Measurements from ENCODE around the gene ABL2.
"Not testable (repeated sequence)": the region's sequence is repeated elsewhere in the genome, so short reads cannot be mapped to it uniquely, and the experiment has no call there.

ABL2 gene

DNA sequence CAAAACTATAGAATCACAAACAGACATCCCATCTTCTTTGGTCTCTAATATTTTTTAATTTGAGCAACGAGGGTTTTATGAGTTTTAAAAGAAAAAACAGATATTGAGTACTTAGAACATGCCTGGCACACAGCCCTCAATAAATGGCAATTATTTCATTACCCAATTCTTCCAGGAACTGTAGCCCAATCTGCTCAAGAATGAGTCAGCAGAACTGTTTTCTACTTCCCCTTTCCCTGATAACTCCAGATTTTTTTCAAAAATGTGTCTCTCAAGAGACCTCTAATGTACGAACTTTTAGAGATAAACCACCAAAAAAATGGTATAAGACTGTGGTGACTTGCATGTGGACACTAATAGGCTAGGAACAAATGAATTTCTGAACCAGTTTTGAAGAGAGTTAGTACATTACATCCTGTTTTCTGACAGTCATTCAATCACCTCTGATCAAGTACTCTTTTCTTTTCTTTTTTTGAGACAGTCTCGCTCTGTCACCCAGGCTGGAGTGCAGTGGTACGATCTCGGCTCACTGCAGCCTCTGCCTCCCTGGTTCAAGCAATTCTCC lies 11.5 kb downstream of the ABL2 start:
- DNase-seq (ENCODE audit: low read depth) = no peak

DNA sequence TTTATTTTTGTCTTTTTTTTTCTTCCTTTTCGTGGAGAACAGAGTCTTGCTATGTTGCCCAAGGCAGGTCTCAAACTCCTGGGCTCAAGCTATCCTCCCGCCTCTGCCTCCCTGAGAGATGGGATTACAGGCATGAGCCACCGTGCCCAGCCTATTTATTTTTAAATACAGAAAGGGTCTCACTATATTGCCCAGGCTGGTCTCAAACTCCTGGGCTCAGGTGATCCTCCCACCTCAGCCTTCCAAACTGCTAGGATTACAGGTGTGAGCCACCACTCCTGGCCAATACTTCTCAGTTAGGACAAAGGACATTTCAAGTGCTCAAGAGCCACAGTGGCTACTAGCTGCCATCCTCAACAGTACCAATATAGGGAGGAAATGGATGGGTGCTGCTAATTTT lies 16.2 kb downstream of the ABL2 start:
- not testable (repeated sequence) for DNase-seq (ENCODE audit: low read depth)

DNA sequence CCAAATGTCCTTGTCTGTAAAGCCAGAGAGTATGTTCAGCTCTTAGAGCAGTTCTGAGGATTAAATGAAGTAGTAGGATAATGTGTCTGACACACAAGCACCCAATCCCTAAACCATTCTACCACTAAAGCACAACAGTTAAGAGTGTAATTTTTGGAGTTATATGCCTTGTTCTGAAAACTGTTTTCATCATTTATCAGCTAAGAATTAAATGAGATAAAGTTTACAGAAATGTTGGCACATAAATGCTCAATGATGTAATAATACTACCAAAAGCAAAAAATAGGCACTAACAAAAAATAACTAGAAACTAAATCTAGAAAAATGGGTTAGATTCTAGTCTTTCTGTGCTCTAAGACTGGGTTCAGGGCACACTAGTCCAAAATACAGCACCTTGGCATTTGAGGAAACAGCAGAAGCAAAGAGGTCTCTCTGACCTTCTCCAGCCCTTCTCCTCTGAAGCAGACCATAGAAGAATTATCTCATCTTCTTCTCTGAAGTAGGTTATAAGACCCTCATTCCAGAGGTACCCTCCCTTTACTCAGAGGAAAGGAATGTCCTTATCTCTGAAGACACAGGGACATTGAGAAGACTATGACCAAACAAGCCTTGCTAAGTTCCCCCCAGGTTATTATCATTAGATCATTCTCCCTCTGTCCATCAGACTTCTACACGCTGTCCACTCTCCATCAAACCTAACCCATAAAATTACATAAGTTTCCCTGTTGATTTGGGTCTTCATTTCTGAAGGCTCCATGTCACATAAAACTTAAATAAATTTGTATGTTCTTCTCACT lies 20.6 kb downstream of the ABL2 start:
- DNase-seq (ENCODE audit: low read depth) = no peak

DNA sequence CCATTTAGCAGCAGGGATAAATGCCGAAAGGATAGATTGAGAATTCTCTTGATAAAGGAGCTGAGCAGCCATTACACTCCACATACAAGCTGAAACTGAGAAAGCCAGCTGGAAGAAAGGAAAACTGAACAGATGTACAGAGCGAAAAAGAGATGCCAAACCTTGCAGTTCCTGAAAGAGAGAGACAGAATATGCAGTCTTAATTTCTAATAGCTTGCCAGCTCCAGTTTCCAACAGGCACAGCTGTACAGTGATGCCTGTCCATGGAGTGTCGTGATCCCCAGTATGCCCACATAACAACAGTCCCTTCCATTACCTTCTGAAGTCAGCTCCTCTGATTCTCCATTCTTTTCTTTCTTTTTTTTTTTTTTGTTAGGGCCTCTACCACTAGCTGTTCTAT lies 22.7 kb downstream of the ABL2 start:
- DNase-seq (ENCODE audit: low read depth) = no peak

DNA sequence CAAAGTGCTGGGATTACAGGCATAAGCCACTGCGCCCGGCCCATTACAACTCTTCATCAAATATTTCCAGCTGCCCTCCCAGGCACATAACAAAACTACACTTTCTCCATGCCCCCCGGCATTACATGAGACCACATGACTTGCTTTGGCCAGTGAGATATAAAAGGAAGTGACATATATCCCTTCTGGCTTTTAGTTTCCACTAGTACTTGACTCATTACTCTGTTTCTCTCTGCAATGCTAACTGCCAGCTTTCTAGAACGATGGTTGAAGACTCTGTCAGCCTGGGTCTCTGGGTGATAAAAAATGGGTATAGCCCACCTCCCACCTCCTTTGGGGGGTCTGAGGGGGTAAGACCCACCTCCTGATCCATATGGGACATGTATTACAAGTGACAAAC lies 24.2 kb downstream of the ABL2 start:
- no peak for DNase-seq (ENCODE audit: low read depth)

DNA sequence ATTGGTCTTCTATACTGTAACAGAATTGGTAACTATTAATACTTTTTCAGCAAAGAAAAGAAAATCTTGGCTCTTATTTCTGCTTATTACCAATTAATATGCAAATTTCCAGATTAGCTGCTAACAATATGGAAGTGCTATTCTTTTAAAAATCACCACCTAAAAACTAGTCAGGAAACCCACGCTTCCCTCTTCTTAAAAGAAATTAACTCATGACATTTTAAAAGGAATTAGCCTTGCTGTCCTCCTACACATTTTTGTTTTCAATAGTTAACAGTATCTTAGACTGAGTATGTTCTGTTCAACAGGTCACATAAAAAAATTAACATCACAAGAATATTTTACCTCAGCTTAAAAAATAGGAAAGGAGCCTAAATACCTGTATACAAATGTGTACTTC lies 27.3 kb downstream of the ABL2 start:
- no peak for DNase-seq (ENCODE audit: low read depth)

DNA sequence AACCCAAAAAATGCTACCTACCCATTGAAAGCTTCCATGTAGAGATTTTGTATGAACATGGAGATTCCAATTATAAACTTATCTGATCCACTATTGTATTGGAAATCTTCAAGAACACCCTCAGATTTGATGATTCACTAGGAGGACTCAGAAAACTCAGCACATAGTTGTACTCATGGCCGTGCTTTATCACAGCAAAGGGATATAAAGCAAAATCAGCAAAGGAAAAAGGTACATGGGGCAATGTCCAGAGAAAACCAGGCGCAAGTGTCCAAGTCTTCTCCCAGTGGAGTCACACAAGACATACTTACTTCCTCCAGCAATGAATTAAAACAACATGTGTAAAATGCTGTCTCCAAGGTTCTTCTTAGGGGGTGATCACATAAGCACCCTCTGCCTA lies 28.9 kb downstream of the ABL2 start:
- no peak for DNase-seq (ENCODE audit: low read depth)

DNA sequence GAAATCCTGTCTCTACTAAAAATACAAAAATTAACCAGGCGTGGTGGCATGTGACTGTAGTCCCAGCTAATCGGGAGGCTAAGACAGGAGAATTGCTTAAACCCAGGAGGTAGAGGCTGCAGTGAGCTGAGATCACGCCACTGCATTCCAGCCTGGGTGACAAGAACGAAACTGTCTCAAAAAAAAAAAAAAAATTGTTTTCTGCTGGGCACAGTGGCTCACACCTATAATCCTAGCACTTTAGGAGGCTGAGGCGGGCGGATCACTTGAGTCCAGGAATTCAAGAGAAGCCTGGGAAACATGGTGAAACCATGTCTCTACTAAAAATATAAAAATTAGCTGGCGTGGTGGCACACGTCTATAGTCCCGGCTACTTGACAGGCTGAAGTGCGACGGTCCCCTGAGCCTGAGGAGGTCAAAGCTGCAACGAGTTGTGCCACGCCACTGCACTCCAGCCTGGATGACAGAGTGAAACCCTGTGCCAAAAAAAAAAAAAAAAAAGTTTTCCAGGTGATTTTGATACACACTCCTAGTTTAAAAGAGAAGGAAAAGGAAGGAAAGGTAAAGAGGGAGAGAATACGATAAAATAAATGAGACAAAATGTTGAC lies 31.7 kb downstream of the ABL2 start:
- no peak for DNase-seq (ENCODE audit: low read depth)

DNA sequence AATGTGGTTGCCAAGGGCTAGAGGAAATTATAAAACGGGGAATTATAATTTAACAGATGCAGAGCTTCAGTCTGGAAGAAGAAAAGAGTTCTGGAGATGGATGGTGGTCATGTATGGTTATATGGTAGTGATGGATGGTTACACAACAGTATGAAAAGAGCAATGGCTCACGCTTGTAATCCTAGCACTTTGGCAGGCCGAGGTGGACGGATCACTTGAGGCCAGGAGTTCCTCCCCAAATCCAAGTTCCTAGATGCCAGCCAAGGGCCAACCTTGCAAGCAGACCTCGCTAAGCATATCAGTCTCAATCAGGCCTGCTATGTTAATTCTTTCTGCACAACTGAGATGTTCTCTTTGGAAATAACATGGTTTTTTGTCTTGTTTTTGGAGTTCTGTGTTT lies 33.6 kb downstream of the ABL2 start:
- not testable (repeated sequence) for DNase-seq (ENCODE audit: low read depth)

DNA sequence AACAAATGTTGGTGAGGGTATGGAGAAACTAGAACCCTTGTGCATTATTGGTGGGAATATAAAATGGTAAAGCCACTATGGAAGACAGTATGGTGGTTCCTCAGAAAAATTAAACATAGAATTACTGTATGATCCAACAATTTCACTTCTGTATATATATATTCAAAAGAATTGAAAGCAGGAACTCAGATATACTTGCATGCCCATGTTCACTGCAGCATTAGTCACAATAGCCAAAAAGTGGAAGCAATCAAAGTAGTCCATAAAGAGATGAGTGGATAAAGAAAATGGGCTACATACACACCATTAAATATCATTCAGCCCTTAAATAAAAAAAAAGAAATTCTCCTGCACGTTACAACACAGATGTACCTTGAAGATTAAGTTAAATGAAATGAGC lies 34.1 kb downstream of the ABL2 start:
- DNase-seq (ENCODE audit: low read depth) = no peak

DNA sequence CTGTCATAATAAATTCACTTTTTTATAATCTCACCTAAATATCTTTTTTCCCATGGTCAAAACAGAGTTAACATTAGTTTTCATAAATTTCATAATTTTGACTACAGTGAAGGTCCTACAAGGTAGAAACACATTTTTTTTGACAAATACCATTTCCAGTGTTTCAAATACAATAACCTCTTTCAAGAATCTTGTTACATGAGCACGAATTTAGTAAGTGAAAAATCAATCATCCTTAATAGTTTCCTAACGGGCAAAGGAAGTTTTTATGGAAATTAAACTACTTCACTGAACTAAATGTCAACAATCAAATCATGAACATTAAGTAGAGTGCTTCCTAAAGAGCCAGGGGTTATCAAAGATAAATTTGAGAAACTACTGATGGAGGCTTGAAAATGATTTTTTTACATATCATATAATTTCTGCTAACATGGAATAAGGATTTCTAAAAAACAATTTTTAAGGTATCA lies 35.4 kb downstream of the ABL2 start:
- DNase-seq (ENCODE audit: low read depth) = no peak

DNA sequence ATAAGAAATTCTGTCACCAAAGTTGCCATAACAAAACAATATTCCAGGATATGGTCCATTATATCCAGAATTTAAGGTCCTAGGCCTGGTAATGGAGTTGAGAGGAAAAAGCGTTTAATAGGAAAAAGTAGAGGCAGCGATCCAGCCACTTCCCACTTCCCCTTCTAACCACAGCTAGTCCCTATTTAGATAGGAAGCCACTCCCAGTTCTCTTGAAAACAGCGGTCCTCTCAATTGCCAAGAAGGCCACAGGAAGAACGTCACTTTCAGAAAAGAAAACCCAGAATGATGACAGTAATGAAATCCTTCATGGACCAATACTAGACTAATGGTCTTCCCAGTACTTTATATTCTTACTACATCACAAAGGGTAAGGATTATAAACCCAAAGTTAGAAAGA lies 38.6 kb downstream of the ABL2 start:
- no peak for DNase-seq (ENCODE audit: low read depth)

DNA sequence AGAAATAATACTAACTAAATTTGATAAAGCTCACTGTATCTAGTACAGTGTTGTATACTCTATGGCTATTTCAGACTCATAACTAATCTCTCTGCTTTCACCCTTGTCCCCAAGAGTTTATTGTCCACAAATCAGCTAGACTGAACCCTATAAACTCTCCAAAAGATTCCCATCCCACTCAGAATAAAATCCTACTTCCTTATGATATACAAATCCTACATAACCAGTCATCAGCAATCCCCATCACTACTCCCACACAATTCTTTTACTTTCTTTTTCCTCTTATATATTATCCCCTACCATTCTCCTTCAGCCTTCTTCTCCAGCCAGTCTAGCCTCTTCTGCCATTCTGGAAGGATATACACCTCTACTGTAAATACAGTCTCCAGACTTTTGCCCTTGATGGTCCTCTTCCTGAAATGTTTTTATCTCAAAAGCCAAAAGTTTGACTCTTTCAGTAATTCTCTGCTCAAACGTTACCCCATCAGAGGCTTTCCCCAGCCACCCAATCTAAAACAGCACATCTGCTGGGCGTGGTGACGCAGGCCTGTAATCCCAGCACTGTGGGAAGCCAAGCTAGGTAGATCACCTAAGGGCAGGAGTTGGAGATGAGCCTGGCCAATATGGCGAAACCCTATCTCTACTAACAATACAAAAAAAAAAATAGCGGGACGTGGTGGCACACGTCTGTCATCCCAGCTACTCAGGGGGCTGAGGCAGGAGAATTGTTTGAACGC lies 41.6 kb downstream of the ABL2 start:
- DNase-seq (ENCODE audit: low read depth) = no peak

DNA sequence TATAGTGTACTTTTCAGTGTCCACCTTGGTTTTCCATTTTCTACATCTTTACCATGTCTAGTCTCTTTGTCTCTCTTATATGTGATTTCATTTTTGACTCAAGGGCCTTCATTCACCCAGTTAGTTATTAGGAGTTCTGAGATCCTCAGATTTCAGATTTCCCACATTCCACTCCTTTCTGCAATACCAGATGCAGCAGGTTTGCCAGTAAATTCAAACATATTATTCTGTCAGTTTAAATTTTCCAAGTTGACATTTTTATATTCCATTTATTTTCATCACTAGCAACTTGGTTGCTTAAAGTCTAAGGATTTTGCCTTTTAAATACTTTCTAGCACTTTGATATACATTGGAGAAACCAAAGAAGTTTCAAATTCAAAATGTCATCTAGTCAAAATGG lies 42.4 kb downstream of the ABL2 start:
- DNase-seq (ENCODE audit: low read depth) = no peak

DNA sequence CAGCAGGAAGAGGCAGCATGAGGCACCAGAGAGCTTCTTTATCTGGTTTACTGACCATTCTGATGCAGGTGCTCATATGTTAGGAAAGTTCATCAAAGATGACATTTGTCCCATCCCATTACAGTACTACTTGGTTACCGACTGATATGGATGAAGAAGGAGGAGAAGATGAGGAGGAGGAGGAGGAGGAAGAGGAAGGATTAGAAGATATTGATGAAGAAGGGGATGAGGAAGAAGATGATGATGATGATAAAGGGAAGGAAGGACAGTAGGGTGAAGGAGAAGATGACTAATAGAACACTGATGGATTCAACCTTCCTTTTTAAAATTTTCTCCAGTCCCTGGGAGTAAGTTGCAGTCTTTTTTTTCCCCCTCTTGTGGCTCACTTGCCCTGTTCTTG lies 45.1 kb downstream of the ABL2 start:
- DNase-seq (ENCODE audit: low read depth) = no peak

DNA sequence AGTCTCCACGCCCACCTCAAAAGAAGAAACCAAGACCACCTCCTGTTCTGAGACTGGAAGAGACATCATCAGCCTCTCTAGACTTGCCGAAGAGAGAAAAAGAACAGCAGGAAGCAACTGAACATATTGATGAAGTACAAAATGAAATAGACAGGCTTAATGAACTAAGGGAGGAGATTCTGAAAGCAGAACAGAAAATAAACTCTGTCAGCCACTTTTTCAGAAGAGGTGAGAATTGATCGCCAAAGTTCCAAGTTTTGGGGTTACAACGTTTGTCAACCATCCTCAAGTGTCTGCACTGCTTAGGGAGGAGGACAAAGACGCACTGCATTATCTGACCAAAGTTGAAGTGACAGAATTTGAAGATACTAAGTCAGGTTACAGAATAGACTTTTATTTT lies 45.6 kb downstream of the ABL2 start:
- no peak for DNase-seq (ENCODE audit: low read depth)

DNA sequence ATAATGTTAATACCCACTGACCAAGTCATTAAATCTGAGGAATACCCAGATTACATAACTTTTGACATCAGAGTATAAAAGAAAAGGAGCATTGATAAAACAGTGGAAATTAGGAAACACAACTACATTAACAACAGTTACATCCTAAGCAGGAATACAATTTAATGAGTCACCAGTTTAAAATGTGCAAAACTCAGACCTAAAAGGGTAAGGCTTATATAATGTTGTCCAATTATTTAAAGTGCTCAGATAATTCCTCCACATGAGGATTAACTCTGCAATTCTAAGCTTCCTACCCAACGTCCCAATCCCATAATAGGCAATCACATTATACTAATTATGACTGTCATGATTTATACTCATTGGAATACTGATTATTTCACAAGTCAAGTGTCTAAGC lies 50.5 kb downstream of the ABL2 start:
- no peak for DNase-seq (ENCODE audit: low read depth)

DNA sequence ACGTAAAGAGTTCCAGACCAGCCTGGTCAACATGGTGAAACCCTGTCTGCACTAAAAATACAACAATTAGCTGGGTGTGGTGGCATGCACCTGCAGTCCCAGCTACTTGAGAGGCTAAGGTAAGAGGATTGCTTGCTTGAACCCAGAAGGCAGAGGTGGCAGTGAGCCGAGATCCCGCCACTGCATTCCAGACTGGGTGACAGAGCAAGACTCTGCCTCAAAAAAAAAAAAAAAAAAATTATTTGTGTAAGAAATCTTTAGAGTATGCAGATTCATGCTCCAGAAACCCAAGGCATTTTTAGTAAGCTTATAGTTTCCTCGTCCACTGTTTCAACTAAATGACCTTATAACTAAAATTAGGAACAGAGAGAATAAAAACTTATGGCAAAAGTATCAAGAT lies 51.3 kb downstream of the ABL2 start:
- no peak for DNase-seq (ENCODE audit: low read depth)

DNA sequence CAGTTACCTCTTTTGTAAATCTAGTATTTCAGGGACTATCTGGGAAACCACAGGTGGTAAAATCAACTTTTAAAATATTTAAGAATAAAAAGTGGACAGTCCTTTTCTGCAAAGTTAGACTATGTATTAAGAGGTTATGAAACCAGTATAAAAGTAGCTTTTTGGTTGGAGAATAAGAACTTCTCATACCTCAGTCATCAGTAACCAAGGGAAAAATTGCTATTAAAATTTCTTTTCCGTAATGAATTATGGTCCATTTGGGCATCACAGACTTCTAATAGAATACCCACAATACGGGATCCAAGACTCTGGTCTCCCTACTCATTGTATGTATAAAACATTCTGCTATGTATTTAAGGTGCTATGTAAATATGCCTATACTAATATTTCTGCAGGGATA lies 51.9 kb downstream of the ABL2 start:
- no peak for DNase-seq (ENCODE audit: low read depth)

DNA sequence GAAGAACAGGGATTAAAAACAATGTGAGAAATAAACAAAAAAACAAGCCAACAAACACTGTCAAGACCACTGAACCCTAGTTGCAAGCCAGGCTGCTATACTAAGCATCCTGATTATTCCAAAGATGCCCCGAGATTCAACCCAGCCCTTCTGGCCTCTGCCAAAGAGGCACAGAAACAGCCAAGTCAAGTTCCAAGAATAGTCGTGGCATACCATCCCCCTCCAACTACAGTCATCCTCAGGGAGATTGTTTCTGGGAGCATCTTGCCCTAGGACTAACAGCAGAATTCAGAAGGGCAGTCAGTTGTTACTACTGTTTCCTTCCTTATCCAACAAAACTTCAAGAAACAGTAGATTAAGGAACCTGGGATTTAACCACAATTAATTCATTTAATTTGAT lies 52.3 kb downstream of the ABL2 start:
- DNase-seq (ENCODE audit: low read depth) = no peak

DNA sequence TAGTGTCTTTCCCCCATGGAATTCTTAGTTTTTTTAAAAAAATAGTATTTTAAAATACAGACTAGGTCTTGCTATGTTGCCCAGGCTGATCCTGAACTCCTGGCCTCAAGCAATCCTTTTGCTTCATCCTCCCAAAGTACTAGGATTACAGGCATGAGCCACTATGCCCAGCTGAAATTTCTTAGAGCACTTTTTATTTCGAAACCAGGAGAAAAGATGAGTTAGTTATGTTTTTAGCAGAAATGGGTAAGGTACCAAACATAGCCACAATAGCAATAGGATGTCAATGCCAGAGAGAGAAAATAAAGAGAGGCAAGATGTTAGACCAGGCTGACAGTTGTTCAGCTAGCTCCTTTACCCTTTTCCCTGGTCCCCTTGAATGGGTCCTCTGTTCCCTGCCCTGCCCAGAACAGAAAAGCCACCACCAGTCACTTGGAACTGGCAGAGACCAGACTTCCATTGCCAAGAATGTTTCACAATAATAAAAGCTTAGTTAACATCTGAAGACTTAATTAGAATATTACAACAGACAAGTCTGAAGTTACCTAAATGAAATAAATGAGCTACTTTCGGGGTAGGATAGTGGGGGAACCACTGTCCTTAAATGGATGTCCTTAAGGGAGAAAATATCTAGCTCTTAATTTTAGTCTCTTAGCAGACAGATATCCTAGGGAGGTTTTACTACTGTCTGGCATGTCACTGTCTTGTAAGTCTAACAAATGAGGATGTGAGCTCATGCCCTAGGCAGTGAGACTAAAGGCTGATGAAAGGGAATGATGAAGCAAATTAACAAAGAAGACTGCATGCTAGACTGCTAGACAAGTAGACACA lies 54.3 kb downstream of the ABL2 start:
- no peak for DNase-seq (ENCODE audit: low read depth)

DNA sequence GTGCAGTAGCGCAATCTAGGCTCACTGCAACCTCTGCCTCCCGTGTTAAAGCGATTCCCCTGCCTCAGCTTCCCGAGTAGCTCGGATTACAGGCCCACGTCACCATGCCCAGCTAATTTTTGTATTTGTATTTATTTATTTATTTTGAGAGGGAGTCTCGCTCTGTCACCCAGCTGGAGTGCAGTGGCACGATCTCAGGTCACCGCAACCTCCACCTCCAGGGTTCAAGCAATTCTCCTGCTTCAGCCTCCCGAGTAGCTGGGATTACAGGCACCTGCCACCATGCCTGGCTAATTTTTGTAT lies 59.1 kb downstream of the ABL2 start:
- not testable (repeated sequence) for DNase-seq (ENCODE audit: low read depth)
